ENCODE measurements around the gene TTC7B.

DNA sequence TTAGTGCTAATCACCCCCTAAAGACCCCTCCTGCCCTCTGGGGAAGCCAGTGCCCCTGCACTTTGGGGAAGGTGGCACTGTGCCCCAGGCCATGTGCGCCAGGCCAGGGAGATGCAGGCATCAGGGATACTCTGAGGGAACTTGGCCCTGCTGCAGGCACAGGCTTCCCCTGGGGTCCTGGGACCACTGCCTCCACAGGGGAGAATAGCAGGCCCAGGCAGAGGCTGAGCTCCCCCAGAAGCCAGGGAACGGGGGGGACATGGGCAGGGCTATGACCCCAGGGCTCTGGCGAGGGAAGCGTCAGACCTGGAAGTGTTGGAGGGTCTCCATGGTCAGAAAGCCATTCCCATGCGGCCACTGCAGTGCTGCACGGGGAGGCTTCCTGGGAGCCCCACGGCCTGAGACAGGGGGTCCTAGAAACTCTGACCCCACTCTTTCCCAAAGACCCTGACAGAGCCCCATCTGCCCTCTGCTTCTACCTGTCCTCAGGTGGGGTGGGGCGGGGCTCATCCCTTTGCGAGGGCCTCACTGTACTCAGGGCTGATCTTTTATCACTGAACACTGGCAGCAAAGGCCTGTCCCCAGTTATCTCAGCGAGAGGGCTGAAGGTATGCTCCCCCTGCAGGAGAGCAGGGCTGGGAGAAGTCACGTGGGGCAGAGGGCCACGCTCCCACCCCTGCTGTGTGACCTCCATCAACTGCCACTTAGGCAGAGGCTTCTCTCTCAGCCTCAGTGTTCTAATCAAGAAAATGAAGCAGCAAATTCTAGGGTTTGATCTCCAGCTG is 259.4 kb downstream of the TTC7B start:
- TF ChIP-seq TAF1 (IDR thresholded peaks at IDR 0.05; ENCODE audit: borderline replicate concordance, low read depth, low read length) (no peak), POLR2AphosphoS5 (IDR thresholded peaks at IDR 0.05; ENCODE audit: low read depth, low read length) (no peak), POLR2A (IDR thresholded peaks at IDR 0.05; ENCODE audit: low read depth, low read length) (no peak)
